Stimulated activated naive CD8-positive, alpha-beta T cell treated with anti-CD3 and anti-CD28 coated beads, Interleukin-15, Interleukin-2, amounts not matched to agents 100 U/mL and 50 U/mL, for 24 hours (primary cell): ENCODE data around the gene PPP3R1.

Experiments
- ATAC-seq: fragments of 150-1000 bp; cut with Tn5 transposase; one replicate; pipeline ENCODE4 v1.10.0; 2021
- DNase-seq: peaks from one replicate; pipeline ENCODE4 v3.0.0; 2021

Gene PPP3R1

GRCh38 chr2:68230241-68231060, 21.9 kb downstream of the PPP3R1 start:
- DNase-seq (no peak), ATAC-seq (no peak)

GRCh38 chr2:68226794-68227193, 25.5 kb downstream of the PPP3R1 start:
- ATAC-seq (no peak), DNase-seq (no peak)

- ATAC-seq (peak; percentile 71), DNase-seq (peak; percentile 18)
Observed at GRCh38 chr2:68225119-68225632, 27.2 kb downstream of the PPP3R1 start.

DNA sequence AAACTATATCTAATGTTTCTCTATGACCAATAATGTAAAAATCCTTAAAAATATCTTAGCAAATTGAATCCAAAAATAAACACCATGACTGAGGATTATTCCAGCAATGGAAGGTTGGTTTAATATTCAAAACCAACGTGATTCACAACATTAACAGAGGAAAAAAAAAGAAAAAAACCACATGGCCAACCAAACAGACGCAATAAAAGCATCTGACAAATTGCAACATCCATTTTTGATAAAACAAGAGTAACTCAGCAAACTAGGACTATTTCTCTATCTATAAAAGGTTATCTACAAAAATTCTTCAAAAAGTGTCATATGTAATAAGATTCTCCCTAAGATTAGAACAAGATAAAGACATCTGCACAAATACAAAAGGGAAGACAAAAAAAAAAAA, 28.9 kb downstream of the PPP3R1 start:
- no peak for ATAC-seq
- DNase-seq, result no peak

GRCh38 chr2:68222287-68222686, 30.0 kb downstream of the PPP3R1 start:
- DNase-seq (no peak), ATAC-seq (no peak)

DNA sequence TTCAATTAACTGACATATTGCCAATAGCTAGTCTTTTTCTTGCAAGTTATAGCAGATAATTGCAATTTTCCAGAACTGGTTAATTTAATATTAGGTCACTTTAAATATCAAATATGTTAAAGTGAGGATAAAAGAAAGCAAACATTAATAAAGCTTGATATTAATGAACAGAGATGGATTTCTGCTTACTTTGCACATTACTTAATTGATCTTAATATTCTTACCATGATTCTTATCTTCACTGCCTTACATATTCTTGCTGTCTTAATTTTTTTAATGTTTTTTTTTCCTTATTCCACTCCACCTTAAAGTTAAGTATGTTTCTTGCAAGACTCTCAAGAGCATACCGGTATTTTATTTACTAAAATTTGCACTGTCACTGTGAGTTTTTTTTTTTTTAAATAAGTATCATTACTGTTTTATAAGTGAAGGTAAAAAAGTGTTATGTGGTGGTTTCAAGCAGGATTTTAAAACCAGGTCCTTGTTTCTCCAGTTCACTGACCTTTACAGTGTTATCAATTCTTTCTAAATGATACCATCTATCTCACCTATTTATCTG, 33.9 kb downstream of the PPP3R1 start:
- no peak for DNase-seq
- ATAC-seq, result no peak

- DNase-seq (no peak), ATAC-seq (no peak)
Observed at GRCh38 chr2:68217729-68218128, 34.6 kb downstream of the PPP3R1 start.

DNA sequence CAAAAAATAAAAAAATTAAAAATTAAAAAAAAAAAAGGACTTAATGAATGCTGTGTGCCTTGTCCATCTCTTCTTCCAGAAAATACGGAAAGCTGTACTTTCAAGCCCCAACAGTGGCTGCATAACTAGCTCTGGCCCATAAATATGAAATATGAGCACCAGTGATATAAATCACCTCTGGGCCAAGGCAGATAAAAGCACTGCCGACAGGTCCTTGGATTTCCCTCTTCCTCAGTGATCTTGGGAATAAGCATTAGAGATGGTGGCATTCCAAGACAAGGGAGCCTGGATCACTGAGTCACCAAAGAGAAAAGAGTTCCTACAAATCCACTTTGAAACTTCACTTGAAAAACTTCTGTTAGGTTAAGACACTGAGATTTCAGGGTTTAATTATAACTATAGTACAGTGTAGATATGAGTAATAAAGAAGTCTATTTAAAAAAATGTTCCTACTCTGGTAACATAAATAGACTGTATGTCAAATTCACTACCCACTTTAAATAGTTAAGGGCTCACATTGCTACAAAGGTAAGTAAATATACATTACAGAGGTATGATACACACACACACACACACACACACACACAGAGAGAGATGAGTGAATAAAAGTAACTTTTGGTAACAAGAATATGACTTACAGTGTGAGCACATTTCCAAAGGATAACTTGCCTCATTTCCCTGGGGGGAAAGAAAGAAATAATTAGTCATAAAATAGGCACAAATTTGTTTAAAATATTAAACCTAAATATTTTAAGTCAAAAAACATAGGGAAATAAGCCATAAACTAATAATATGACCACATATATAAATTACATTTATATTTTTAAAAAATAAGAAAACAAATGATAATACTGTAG, 35.6 kb downstream of the PPP3R1 start:
- no peak for DNase-seq
- ATAC-seq, result no peak

DNA sequence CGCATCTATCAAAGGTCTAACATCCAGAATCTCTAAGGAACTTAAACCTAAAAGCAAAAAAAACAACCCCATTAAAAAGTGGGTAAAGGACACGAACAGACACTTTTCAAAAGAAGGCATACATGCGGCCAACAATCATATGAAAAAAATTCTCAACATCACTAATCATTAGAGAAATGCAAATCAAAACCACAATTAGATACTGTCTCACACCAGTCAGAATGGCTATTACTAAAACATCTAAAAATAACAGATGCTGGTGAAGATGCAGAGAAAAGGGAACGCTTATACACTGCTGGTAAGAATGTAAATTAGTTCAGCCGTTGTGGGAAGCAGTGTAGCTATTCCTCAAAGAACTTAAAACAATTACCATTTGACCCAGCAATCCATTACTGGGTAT, 38.0 kb downstream of the PPP3R1 start:
- DNase-seq (no peak), ATAC-seq (no peak)

- no peak for DNase-seq
- no peak for ATAC-seq
Observed at GRCh38 chr2:68206793-68207192, 45.5 kb downstream of the PPP3R1 start.

DNA sequence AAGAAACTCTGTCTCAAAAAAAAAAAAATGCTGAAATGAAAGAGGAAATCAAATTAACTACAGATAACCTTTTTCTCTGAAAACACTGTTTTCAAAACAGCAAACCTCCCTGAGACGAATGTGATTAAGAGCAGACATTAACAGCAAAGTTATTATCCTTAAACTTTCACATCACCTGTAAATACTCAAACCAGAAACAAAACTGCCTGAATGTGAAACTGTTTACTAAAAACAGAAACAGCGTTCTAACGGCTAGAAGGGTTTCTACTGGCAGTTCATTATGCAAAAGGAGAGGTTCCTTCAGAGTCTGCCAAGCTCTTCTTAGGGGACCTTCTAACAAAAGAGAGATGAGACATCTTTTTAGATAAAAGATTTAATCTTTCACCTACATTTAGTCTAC, 48.7 kb downstream of the PPP3R1 start:
- ATAC-seq (peak; percentile 84), DNase-seq (no peak)

DNA sequence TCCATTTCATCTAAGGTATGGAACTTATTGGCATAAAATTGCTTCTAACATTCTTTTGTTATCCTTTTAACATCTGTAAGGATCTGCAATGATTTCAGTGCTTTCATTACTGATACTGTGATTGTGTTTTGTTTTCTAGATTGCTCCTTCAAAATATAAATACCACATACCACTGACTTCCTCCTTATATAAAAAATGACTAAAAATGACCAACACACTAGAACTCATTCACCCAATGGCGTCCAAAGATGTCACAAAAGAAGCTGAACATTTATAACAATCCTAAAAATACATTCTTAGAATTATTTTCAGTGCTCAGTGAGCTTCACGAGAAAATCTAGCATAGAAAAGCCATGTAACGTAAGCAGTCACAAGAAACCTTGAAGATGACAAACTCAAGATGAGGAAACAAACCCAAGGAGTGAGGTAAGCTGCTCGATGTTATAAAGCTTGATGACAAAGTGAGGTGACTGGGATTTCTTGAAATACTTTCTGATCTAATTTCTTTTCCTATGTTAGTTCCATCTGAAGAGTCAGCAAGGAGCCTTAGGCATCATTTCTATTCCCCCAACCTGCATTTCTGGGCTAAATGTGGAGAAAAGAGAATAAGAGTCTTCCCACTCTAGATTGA, 52.1 kb downstream of the PPP3R1 start:
- DNase-seq (no peak), ATAC-seq (no peak)

GRCh38 chr2:68196120-68196716, 56.1 kb downstream of the PPP3R1 start:
- DNase-seq, result peak; percentile 44
- no peak for ATAC-seq

GRCh38 chr2:68195096-68195495, 57.2 kb downstream of the PPP3R1 start:
- DNase-seq, result no peak
- no peak for ATAC-seq

DNA sequence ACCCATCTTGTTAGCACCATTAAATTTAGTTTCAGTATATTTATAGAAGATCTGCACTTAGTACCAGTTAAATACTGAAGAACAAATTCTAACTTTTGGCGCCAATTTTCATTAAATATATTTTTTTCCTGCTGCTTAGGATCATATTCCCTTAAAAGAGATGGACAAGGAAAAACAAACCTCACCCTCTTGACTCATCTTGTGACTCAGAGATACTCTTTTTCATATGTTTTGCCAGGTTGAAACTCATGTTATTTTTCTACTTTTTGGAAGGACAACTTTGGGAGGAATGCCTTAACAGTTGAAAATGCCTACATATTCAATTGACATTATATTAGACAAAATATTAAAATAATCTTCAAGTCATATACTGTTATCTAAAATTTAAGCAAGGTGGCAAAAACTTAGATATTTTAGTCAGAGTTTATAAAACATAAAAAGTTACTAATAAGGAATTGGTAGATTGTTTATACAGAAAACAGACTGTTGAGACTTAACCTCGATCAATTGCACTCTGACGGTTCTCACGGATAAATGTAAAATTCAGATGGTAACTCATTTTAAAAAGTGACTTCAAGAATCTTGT, 58.5 kb downstream of the PPP3R1 start:
- no peak for ATAC-seq
- DNase-seq, result no peak

DNA sequence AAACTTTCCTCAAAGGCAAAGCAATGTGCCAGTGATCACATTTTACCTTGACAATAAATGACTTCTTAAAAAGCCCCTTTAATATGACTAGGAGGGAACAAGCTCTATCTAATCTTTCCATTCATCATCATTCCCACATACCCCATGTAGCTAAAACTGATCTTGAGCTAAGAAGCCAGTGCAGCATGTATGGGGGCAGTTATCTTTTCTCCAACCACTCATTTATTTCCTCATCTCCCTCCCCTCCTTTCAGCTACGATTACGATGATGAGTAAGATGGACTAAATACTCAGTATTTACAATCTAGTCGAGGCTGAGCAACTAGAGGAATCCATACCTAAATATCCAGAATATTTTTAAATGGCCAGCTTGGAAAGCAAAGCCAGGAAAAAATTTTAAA, 59.2 kb downstream of the PPP3R1 start:
- DNase-seq, result no peak
- ATAC-seq, result peak; percentile 90

- ATAC-seq (peak; percentile 85), DNase-seq (no peak)
Observed at GRCh38 chr2:68190991-68191731, 61.2 kb downstream of the PPP3R1 start.

- ATAC-seq, result no peak
- no peak for DNase-seq
Observed at GRCh38 chr2:68189991-68190784, 62.1 kb downstream of the PPP3R1 start.

DNA sequence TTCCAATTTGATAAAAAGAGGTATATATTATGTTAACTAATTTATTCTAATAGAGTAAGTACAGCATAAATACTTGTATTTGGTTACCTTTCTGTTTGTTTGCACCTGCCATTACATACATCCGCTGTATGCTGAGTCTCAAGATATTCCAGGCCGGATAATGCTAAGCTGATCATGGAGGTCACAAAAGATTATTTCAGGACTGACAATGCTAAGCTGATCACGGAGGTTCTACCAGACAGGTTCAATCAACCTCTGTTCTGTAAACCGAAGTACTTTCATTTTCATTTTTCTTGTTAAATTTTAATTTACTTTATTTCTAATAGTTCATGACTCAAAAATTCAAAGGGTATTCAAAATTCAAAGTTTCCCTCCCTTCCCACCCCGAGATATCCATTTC, 63.5 kb downstream of the PPP3R1 start:
- no peak for ATAC-seq

DNA sequence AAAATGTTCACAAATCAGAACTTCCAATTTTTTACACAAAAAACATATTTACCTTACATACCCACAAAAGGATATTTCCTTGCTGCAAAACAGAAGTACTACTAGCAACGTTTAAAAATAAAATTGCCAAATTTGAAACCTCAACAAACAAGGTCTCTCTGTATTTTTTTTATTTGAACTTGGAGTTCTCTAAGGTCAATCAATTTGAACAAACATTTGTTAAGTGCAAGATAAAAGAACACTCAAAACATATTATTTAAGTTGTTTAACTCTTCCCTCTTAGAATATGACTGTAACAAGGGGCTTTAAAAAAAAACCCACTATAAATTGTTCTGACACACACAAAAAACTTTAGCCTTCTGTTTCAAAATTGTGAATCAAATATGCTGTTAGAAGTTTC, 65.0 kb downstream of the PPP3R1 start:
- DNase-seq (no peak), ATAC-seq (no peak)

More for the DNA sequence above, 63.5 kb downstream of the PPP3R1 start:
- DNase-seq, result no peak
